Ovary (tissue), 3 donors: Measurements from ENCODE around the gene FBXO8.

Experiments used
- POLR2A ChIP-seq: fragments of 450-650 bp; IDR thresholded peaks from one replicate; pipeline ENCODE4 v1.6.1; 2017; ENCODE audit warnings: antibody characterized with exemption, mild to moderate bottlenecking, moderate library complexity
- TF ChIP-seq, protein P1 (sequence below), 3 donors: fragments of 450-650 bp in 2 of 3; fragments of 200-600 bp in 1 of 3; IDR thresholded peaks; one replicate each; pipeline versions ENCODE4 v1.5.1 to v1.8.0; 2016 to 2022; ENCODE audit warnings: antibody characterized with exemption in 3 of 3, mild to moderate bottlenecking in 1 of 3
- donor health status: DM: no; HTN: no; CAD: no.

GRCh38 chr4:174222266-174222872, 61.1 kb downstream of the FBXO8 start:
- TF ChIP-seq POLR2A = no peak
- TF ChIP-seq, protein P1, sequence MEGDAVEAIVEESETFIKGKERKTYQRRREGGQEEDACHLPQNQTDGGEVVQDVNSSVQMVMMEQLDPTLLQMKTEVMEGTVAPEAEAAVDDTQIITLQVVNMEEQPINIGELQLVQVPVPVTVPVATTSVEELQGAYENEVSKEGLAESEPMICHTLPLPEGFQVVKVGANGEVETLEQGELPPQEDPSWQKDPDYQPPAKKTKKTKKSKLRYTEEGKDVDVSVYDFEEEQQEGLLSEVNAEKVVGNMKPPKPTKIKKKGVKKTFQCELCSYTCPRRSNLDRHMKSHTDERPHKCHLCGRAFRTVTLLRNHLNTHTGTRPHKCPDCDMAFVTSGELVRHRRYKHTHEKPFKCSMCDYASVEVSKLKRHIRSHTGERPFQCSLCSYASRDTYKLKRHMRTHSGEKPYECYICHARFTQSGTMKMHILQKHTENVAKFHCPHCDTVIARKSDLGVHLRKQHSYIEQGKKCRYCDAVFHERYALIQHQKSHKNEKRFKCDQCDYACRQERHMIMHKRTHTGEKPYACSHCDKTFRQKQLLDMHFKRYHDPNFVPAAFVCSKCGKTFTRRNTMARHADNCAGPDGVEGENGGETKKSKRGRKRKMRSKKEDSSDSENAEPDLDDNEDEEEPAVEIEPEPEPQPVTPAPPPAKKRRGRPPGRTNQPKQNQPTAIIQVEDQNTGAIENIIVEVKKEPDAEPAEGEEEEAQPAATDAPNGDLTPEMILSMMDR (IDR thresholded peaks at IDR 0.05) = peak in 2 of 3 donors; percentile 30 to 46
